Subcutaneous adipose tissue (tissue), 4 donors: ENCODE results near the gene CUEDC1. TPM values are rescaled to one million over a fixed set of nuclear protein-coding genes. Genes with fewer than 3 reads are reported as not detected.

Experiments used
- CTCF ChIP-seq: fragments of 450-650 bp; IDR thresholded peaks from one replicate; pipeline ENCODE4 v1.5.1; 2016; ENCODE audit warnings: low read depth, mild to moderate bottlenecking, control low read depth, antibody characterized with exemption, moderate library complexity
- total RNA-seq, 4 donors: library from RNA; depleted of rRNA; stranded (reverse); fragments of >200 nt; gene quantifications; one replicate each; pipeline ENCODE4 v1.1.0, GENCODE V29; 2016

CUEDC1 gene
- total RNA-seq, 4 donors from 2014 or later, result 18.0 to 22.5 (median 21.1) TPM

GRCh38 chr17:57915544-57915943 lies 39.7 kb downstream of the CUEDC1 start:
- no peak for TF ChIP-seq CTCF

- no peak for TF ChIP-seq CTCF
Measured at GRCh38 chr17:57914273-57915142, 40.7 kb downstream of the CUEDC1 start.

- TF ChIP-seq CTCF, result no peak
Measured at GRCh38 chr17:57913575-57914272, 41.5 kb downstream of the CUEDC1 start.

GRCh38 chr17:57911834-57912673 lies 43.2 kb downstream of the CUEDC1 start:
- no peak for TF ChIP-seq CTCF

GRCh38 chr17:57910462-57911420 lies 44.5 kb downstream of the CUEDC1 start:
- no peak for TF ChIP-seq CTCF

GRCh38 chr17:57909551-57909950 lies 45.7 kb downstream of the CUEDC1 start:
- no peak for TF ChIP-seq CTCF
